ENCODE measurements around the gene MNAT1.

Gene MNAT1

DNA sequence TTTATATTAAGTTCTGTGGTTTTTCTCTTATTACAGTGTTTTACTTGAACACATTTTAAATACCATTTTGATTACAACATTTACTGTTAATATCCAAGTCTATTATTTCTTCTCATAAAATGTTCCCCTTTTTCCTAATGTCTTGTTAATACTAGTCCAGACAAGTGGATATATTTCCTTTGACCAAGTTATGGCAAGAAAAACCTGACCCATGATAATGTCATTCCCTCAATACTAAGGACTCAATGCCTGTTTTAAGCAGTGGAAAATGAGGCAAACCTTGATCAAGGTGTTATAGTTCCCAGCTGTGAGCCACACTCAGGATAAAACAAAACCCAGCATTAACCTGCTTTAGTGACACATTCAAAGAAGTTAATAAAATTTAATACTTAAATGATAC, 234.1 kb downstream of the MNAT1 start:
- DNase-seq, result no peak

DNA sequence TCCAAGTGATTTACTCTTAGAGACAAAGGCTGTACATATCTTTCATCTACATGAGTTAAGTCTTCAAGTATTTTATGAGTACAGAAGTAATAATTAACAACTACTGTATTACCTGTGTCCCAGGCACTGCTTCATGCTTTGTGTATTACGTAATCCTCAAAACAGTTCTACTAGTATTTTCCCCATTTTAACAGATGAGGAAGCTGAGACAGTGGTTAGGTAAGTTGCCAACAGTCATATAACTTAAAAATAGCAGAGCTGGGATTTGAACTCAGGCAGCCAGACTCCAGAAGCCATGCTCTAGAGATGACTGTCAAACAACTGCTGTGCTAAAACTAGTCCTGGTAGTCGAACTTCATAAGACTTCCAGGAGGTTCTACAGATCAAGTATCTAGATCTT, 235.6 kb downstream of the MNAT1 start:
- no peak for DNase-seq

DNA sequence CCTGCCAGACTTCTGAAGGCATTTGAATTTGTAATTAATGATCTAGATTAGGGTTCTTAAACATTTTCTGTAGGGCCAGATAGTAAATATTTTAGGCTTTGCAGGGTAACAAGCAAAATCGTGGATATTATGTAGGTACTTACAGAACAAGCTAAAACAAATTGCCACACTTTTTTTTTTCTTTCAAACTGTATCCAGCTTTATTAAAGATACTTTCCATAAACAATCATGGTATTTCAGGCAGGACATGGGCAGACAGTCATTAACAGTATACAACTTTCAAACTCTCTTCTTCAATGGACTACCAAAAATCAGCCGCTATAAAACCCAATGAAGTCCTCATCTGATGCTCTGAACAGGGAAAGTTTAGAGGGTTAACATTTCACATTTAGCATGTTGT, 236.7 kb downstream of the MNAT1 start:
- no peak for DNase-seq

- DNase-seq, result no peak
These were observed 237.7 kb downstream of the MNAT1 start for GRCh38 chr14:60972295-60972694.

GRCh38 chr14:60973070-60973469, 238.5 kb downstream of the MNAT1 start:
- no peak for DNase-seq

DNA sequence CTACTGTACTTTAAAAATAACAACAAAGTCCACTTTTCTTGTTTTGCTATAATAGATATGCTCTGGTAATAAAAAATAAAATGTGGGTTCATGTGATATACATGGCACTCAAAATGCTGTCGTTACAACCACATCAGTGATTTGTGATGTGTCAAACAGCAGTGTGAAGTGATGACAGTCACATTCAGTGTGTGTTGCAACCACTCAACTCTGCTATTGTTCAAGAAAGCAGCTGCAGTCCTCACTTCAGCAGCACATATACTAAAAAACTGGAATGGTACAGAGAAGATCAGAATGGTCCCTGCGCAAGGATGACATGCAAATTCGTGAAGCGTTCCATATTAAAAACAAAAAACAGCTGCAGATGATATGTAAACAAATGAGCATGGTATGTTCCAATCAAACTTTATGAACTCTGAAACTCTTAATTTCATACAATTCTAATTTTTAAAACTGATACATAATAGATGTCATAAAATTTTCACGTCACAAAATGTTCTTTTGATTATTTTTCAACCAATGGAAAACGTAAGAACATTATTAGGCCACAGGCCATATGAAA, 239.6 kb downstream of the MNAT1 start:
- DNase-seq, result no peak

DNA sequence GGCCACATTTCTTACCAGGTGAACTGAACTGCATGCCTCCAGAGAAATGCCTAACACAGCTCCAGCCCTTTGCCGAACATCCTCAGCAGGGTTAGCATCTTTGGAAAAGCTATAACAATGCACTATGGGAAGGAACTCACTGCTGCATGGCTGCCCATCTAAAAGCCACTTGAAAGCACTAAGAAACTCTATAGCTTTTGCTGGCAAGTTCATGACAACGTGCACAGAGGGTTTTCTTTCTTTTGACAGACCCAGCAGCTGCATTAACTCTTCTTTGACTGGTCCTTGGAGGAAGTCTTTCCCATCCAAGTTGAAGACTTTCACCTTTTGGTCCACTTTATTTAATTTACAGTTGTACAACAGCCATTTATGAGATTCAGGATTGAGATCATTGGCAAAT, 241.0 kb downstream of the MNAT1 start:
- no peak for DNase-seq

GRCh38 chr14:60977847-60978246, 243.3 kb downstream of the MNAT1 start:
- DNase-seq, result no peak

DNA sequence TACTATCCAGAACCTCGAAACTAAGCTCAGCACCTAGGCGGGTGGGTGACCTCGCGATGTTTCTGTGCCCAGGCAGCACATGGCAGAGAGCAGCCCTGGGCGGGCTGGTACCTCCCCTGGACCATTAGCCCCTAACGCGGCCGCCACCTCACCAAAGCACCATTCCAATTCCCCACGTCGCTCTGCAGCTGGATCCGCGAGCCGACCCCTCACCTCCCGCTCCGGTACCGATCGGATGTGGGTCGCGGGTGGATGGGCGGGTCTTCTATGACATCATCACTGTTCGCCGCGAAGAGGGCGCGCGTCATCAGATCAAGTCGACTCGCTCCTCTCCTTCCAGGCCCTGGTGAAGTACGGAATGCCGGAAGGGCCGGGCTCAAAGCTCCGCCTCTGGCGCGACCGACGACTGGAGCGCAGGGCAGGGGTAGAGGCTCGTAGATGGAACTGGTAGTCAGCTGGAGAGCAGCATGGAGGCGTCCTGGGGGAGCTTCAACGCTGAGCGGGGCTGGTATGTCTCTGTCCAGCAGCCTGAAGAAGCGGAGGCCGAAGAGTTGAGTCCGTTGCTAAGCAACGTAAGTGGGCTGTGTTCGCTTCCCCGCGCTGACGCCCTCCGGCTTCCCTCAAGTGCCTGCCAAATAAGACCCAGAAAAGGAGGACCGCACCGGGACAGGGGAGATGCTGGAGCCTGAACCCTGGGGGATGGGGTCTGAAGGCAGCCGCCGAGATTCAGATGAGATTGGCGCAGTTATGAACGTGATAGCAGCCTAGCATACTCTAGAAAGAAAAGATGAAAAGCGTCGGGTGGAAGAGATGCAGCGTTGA, 246.5 kb downstream of the MNAT1 start, which contains the start of the genes SLC38A6 and TRMT5:
TSS of gene SLC38A6 (plus strand) at position 435 of the 822 bp plus-strand sequence. CDS start at position 468, 33 bp downstream.
TSS of gene TRMT5 (minus strand) at position 269 of the 822 bp plus-strand sequence. CDS start at position 163, 106 bp downstream.
- DNase-seq, result peak; percentile 95 to 96

GRCh38 chr14:60981633-60982455, 247.3 kb downstream of the MNAT1 start:
- DNase-seq, result peak; percentile 79 to 85

GRCh38 chr14:60984196-60984595, 249.6 kb downstream of the MNAT1 start:
- peak; percentile 35 to 91 for DNase-seq

- DNase-seq, result no peak
These were observed 251.9 kb downstream of the MNAT1 start for GRCh38 chr14:60986500-60986899.

- DNase-seq, result peak; percentile 94
These were observed 255.0 kb downstream of the MNAT1 start for GRCh38 chr14:60989599-60989998.

- DNase-seq, result no peak
These were observed 264.1 kb downstream of the MNAT1 start for GRCh38 chr14:60998617-60999016.

- DNase-seq, result no peak
These were observed 265.0 kb downstream of the MNAT1 start for GRCh38 chr14:60999536-60999935.

- DNase-seq, result peak; percentile 34 to 50
These were observed 269.0 kb downstream of the MNAT1 start for GRCh38 chr14:61003571-61003970.

GRCh38 chr14:61019537-61019936, 285.0 kb downstream of the MNAT1 start:
- DNase-seq, result no peak

All from inflammatory macrophage (primary cell).